BJ (cell line): ENCODE results near the gene PVALB. TPM values are rescaled to one million over a fixed set of nuclear protein-coding genes. Genes with fewer than 3 reads are reported as not detected.
A peak's percentile ranks its signal among the peaks of the same experiment; 100 is the strongest.

Source experiments
- CTCF ChIA-PET: fragments of 350-600 bp; formaldehyde crosslinking; extraction: SDS; loops from one replicate; lab custom pipeline; 2021; ENCODE audit warnings: antibody characterized with exemption, inconsistent platforms; lab: Yijun Ruan, JAX
- POLR2A ChIA-PET: fragments of 300-600 bp; sonication (Branson Sonifier 250); formaldehyde crosslinking; extraction: SDS; loops from one replicate; lab custom pipeline; 2021; ENCODE audit warnings: antibody characterized with exemption; lab: Charles Lee
- DNase-seq: peaks from one replicate; pipeline ENCODE4 v3.0.0-alpha.2; 2011; ENCODE audit warnings: low read depth
- H3K27me3 ChIP-seq: 2 replicates; pipeline ENCODE4 v1.6.0; 2011; ENCODE audit warnings: low read length; ENCODE audit not compliant: control insufficient read depth, insufficient read depth
- H3K36me3 ChIP-seq: 2 replicates; pipeline ENCODE4 v1.5.1; 2011; ENCODE audit warnings: low read length; ENCODE audit not compliant: control insufficient read depth, insufficient read depth
- H3K4me3 ChIP-seq: 2 replicates; pipeline ENCODE4 v1.5.1; 2011; ENCODE audit warnings: low read depth, mild to moderate bottlenecking, control low read depth, low read length
- CTCF ChIP-seq: IDR thresholded peaks from 2 replicates; pipeline ENCODE4 v1.5.1; 2011; ENCODE audit warnings: low read depth, mild to moderate bottlenecking, control low read depth, inconsistent platforms, low read length, moderate library complexity; ENCODE audit not compliant: insufficient read depth
- polyA plus RNA-seq: library from polyadenylated mRNA; depleted of rRNA; stranded (reverse); fragments of >200 nt; gene quantifications from 2 replicates; pipeline ENCODE4 v1.2.3, GENCODE V29; 2011

Gene PVALB
- polyA plus RNA-seq, 1 experiment: not detected

GRCh38 chr22:36853407-36854099, 36.7 kb upstream of the PVALB start:
- CTCF ChIA-PET: interaction anchor here (0.6 to 2.6 kb wide), 10 partner anchors 8 to 306 kb away, joined by 3 to 13 read pairs (median 4); no protein-coding TSS in a partner anchor
- Histone ChIP-seq H3K4me3 (no peak overlapping the region), H3K36me3 (no peaks in the 10 kb centered on the region), H3K27me3 (peaks cover 14% of the 10 kb centered on the region)
- TF ChIP-seq CTCF: peak; percentile 65
- no peak for DNase-seq
- POLR2A ChIA-PET: no interaction called here

GRCh38 chr22:36852056-36852973, 35.5 kb upstream of the PVALB start:
- ChIA-PET POLR2A (no interaction called here), CTCF (interaction anchor here (0.9 to 2.6 kb wide), 10 partner anchors 8 to 305 kb away, joined by 3 to 13 read pairs (median 4); partner anchors contain the start of gene NCF4)
- Histone ChIP-seq H3K36me3 (no peaks in the 10 kb centered on the region), H3K4me3 (no peak overlapping the region), H3K27me3 (peaks cover 8% of the 10 kb centered on the region)
- no peak for TF ChIP-seq CTCF
- no peak for DNase-seq

GRCh38 chr22:36850682-36851081, 33.8 kb upstream of the PVALB start:
- H3K27me3 ChIP-seq: peaks cover 11% of the 10 kb centered on the region
- no peak for TF ChIP-seq CTCF
- CTCF ChIA-PET: interaction anchor here (1.3 to 1.4 kb wide), 3 partner anchors 15 to 304 kb away, joined by 3 to 4 read pairs (median 3); no protein-coding TSS in a partner anchor
- POLR2A ChIA-PET: no interaction called here
- no peaks in the 10 kb centered on the region for H3K36me3 ChIP-seq
- H3K4me3 ChIP-seq: no peak overlapping the region
- no peak for DNase-seq

GRCh38 chr22:36850056-36850455, 33.2 kb upstream of the PVALB start:
- ChIA-PET CTCF (interaction anchor here (1.3 to 1.4 kb wide), 3 partner anchors 16 to 303 kb away, joined by 3 to 4 read pairs (median 3); no protein-coding TSS in a partner anchor), POLR2A (no interaction called here)
- no peak for TF ChIP-seq CTCF
- no peak overlapping the region for H3K4me3 ChIP-seq
- peaks cover 13% of the 10 kb centered on the region for H3K27me3 ChIP-seq
- DNase-seq: no peak
- no peaks in the 10 kb centered on the region for H3K36me3 ChIP-seq

- POLR2A ChIA-PET: no interaction called here
- peaks cover 15% of the 10 kb centered on the region for H3K27me3 ChIP-seq
- H3K36me3 ChIP-seq: no peaks in the 10 kb centered on the region
- TF ChIP-seq CTCF: no peak
- DNase-seq: no peak
- CTCF ChIA-PET: interaction anchor here (1.0 to 5.4 kb wide), 2 partner anchors 10 to 135 kb away, joined by 3 to 58 read pairs; no protein-coding TSS in a partner anchor
- no peak overlapping the region for H3K4me3 ChIP-seq
Measured at GRCh38 chr22:36846949-36847348, 30.1 kb upstream of the PVALB start.
